Suprapubic skin (tissue), 4 donors: Measurements from ENCODE around the gene FEZF1.

Experiments used
- EP300 ChIP-seq: sonication (generic); formaldehyde crosslinking; IDR thresholded peaks from one replicate; pipeline ENCODE4 v1.6.1; 2017; ENCODE audit warnings: antibody characterized with exemption
- POLR2A ChIP-seq, 2 donors: fragments of 450-650 bp; IDR thresholded peaks; one replicate each; pipeline ENCODE4 v1.6.1; 2017; ENCODE audit warnings: antibody characterized with exemption in 2 of 2, mild to moderate bottlenecking in 2 of 2, moderate library complexity in 2 of 2
- POLR2AphosphoS5 ChIP-seq, 3 donors: sonication (generic); formaldehyde crosslinking; IDR thresholded peaks; one replicate each; pipeline ENCODE4 v1.6.1; 2017; ENCODE audit warnings: antibody characterized with exemption in 3 of 3
- TF ChIP-seq, protein P1 (sequence below), 2 donors: fragments of 200-600 bp in 1 of 2; fragments of 450-650 bp in 1 of 2; sonication (generic) in 1 of 2; IDR thresholded peaks; one replicate each; pipeline ENCODE4 v1.5.1; 2016 to 2019; ENCODE audit warnings: antibody characterized with exemption in 2 of 2, mild to moderate bottlenecking in 1 of 2, moderate library complexity in 1 of 2

DNA sequence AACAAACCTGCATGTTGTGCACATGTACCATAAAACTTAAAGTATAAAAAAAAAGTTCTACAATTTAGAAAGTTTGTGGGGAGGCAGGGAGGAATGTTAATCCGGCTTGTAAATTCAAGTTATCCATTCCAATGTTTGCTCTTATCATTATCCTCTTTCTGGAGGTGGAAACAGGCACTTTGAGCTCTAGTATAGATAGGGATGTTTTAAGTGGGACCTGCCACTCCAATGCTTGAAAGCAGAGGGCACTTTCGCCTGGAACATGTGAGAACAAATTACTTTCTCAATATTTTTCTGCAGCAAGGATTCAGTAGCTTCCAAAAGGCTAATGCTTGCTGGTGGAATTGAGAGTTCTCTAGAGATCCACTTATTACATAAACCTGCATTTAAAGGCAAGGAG, 45.6 kb downstream of the FEZF1 start:
- TF ChIP-seq, protein P1, sequence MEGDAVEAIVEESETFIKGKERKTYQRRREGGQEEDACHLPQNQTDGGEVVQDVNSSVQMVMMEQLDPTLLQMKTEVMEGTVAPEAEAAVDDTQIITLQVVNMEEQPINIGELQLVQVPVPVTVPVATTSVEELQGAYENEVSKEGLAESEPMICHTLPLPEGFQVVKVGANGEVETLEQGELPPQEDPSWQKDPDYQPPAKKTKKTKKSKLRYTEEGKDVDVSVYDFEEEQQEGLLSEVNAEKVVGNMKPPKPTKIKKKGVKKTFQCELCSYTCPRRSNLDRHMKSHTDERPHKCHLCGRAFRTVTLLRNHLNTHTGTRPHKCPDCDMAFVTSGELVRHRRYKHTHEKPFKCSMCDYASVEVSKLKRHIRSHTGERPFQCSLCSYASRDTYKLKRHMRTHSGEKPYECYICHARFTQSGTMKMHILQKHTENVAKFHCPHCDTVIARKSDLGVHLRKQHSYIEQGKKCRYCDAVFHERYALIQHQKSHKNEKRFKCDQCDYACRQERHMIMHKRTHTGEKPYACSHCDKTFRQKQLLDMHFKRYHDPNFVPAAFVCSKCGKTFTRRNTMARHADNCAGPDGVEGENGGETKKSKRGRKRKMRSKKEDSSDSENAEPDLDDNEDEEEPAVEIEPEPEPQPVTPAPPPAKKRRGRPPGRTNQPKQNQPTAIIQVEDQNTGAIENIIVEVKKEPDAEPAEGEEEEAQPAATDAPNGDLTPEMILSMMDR (IDR thresholded peaks at IDR 0.05) = no peak
- TF ChIP-seq POLR2A (IDR thresholded peaks at IDR 0.05) = no peak
- no peak for TF ChIP-seq POLR2AphosphoS5 (IDR thresholded peaks at IDR 0.05)
- TF ChIP-seq EP300 = no peak
